Adipocyte (in vitro differentiated cells): Measurements from ENCODE around the gene GPR137C.

Experiments used
- DNase-seq: peaks from one replicate; pipeline ENCODE4 v3.0.0-alpha.2; 2015; ENCODE audit warnings: low read depth
- H3K27me3 ChIP-seq: replicated peaks from 2 replicates; pipeline ENCODE4 v1.7.0; 2013; ENCODE audit warnings: mild to moderate bottlenecking, low read length, moderate library complexity; ENCODE audit not compliant: control insufficient read depth, insufficient read depth
- H3K36me3 ChIP-seq: 2 replicates; pipeline ENCODE4 v1.7.0; 2013; ENCODE audit warnings: low read length, mild to moderate bottlenecking, moderate library complexity; ENCODE audit not compliant: control insufficient read depth, insufficient read depth, severe bottlenecking
- H3K4me1 ChIP-seq: 2 replicates; pipeline ENCODE4 v1.7.0; 2013; ENCODE audit warnings: mild to moderate bottlenecking, low read length, moderate library complexity; ENCODE audit not compliant: control insufficient read depth, insufficient read depth
- H3K4me3 ChIP-seq: 2 replicates; pipeline ENCODE4 v1.7.0; 2013; ENCODE audit warnings: mild to moderate bottlenecking, low read length, moderate library complexity
- H3K9ac ChIP-seq: 2 replicates; pipeline ENCODE4 v1.7.0; 2013; ENCODE audit warnings: mild to moderate bottlenecking, low read length, moderate library complexity
- H3K9me3 ChIP-seq: 2 replicates; pipeline ENCODE4 v1.7.0; 2013; ENCODE audit warnings: mild to moderate bottlenecking, low read length, moderate library complexity; ENCODE audit not compliant: control insufficient read depth

GPR137C gene

GRCh38 chr14:52618602-52619001, 66.0 kb downstream of the GPR137C start:
- Histone ChIP-seq H3K4me3 (no peak overlapping the region), H3K9me3 (no peaks in the 10 kb centered on the region), H3K4me1 (no peaks in the 10 kb centered on the region), H3K27me3 (no peaks in the 10 kb centered on the region), H3K9ac (no peak overlapping the region), H3K36me3 (no peaks in the 10 kb centered on the region)
- no peak for DNase-seq

GRCh38 chr14:52619687-52620086, 67.1 kb downstream of the GPR137C start:
- no peak overlapping the region for H3K4me3 ChIP-seq
- H3K36me3 ChIP-seq, result no peaks in the 10 kb centered on the region
- H3K9ac ChIP-seq, result no peak overlapping the region
- H3K27me3 ChIP-seq, result no peaks in the 10 kb centered on the region
- no peaks in the 10 kb centered on the region for H3K4me1 ChIP-seq
- no peak for DNase-seq
- no peaks in the 10 kb centered on the region for H3K9me3 ChIP-seq

GRCh38 chr14:52640137-52640536, 87.5 kb downstream of the GPR137C start:
- Histone ChIP-seq H3K4me3 (no peak overlapping the region), H3K9me3 (peaks cover 3% of the 10 kb centered on the region), H3K4me1 (no peaks in the 10 kb centered on the region), H3K27me3 (no peaks in the 10 kb centered on the region), H3K9ac (no peak overlapping the region), H3K36me3 (peaks cover 47% of the 10 kb centered on the region)
- DNase-seq, result no peak

GRCh38 chr14:52641745-52642144, 89.1 kb downstream of the GPR137C start:
- H3K4me3 ChIP-seq, result no peak overlapping the region
- no peaks in the 10 kb centered on the region for H3K27me3 ChIP-seq
- H3K9me3 ChIP-seq, result peaks cover 3% of the 10 kb centered on the region
- peaks cover 59% of the 10 kb centered on the region for H3K36me3 ChIP-seq
- H3K9ac ChIP-seq, result no peak overlapping the region
- no peaks in the 10 kb centered on the region for H3K4me1 ChIP-seq
- no peak for DNase-seq

- H3K4me3 ChIP-seq, result no peak overlapping the region
- H3K9me3 ChIP-seq, result no peaks in the 10 kb centered on the region
- no peak overlapping the region for H3K9ac ChIP-seq
- no peaks in the 10 kb centered on the region for H3K27me3 ChIP-seq
- H3K4me1 ChIP-seq, result no peaks in the 10 kb centered on the region
- peaks cover 78% of the 10 kb centered on the region for H3K36me3 ChIP-seq
- no peak for DNase-seq
Measured at GRCh38 chr14:52649511-52649910, 96.9 kb downstream of the GPR137C start.

- Histone ChIP-seq H3K9me3 (no peaks in the 10 kb centered on the region), H3K4me3 (no peak overlapping the region), H3K27me3 (no peaks in the 10 kb centered on the region), H3K9ac (no peak overlapping the region), H3K4me1 (no peaks in the 10 kb centered on the region), H3K36me3 (peaks cover 69% of the 10 kb centered on the region)
- DNase-seq, result no peak
Measured at GRCh38 chr14:52650774-52651173, 98.1 kb downstream of the GPR137C start.

GRCh38 chr14:52656905-52657304, 104.3 kb downstream of the GPR137C start:
- H3K9me3 ChIP-seq, result no peaks in the 10 kb centered on the region
- no peaks in the 10 kb centered on the region for H3K27me3 ChIP-seq
- H3K36me3 ChIP-seq, result peaks cover 44% of the 10 kb centered on the region
- H3K4me1 ChIP-seq, result no peaks in the 10 kb centered on the region
- no peak for DNase-seq
- H3K4me3 ChIP-seq, result no peak overlapping the region
- no peak overlapping the region for H3K9ac ChIP-seq

- DNase-seq, result no peak
- no peaks in the 10 kb centered on the region for H3K4me1 ChIP-seq
Measured at GRCh38 chr14:52660325-52660724, 107.7 kb downstream of the GPR137C start.

GRCh38 chr14:52660832-52661231, 108.2 kb downstream of the GPR137C start:
- Histone ChIP-seq H3K27me3 (no peaks in the 10 kb centered on the region), H3K4me1 (no peaks in the 10 kb centered on the region), H3K36me3 (peaks cover 43% of the 10 kb centered on the region), H3K9ac (no peak overlapping the region), H3K9me3 (no peaks in the 10 kb centered on the region), H3K4me3 (no peak overlapping the region)
- DNase-seq, result no peak

More at GRCh38 chr14:52660325-52660724, 107.7 kb downstream of the GPR137C start:
- Histone ChIP-seq H3K4me3 (no peak overlapping the region), H3K9ac (no peak overlapping the region), H3K9me3 (no peaks in the 10 kb centered on the region), H3K36me3 (peaks cover 40% of the 10 kb centered on the region), H3K27me3 (no peaks in the 10 kb centered on the region)

- no peaks in the 10 kb centered on the region for H3K9me3 ChIP-seq
- no peak for DNase-seq
- peaks cover 48% of the 10 kb centered on the region for H3K36me3 ChIP-seq
- H3K9ac ChIP-seq, result no peak overlapping the region
- H3K4me1 ChIP-seq, result no peaks in the 10 kb centered on the region
- no peak overlapping the region for H3K4me3 ChIP-seq
- no peaks in the 10 kb centered on the region for H3K27me3 ChIP-seq
Measured at GRCh38 chr14:52661314-52661713, 108.7 kb downstream of the GPR137C start.

GRCh38 chr14:52663850-52664249, 111.2 kb downstream of the GPR137C start:
- DNase-seq, result no peak
- no peaks in the 10 kb centered on the region for H3K9me3 ChIP-seq
- H3K4me1 ChIP-seq, result no peaks in the 10 kb centered on the region
- no peaks in the 10 kb centered on the region for H3K27me3 ChIP-seq
- H3K4me3 ChIP-seq, result no peak overlapping the region
- H3K9ac ChIP-seq, result no peak overlapping the region
- peaks cover 39% of the 10 kb centered on the region for H3K36me3 ChIP-seq

GRCh38 chr14:52678591-52678990, 126.0 kb downstream of the GPR137C start:
- DNase-seq, result no peak
- Histone ChIP-seq H3K9ac (no peak overlapping the region), H3K36me3 (peaks cover 47% of the 10 kb centered on the region), H3K4me1 (no peaks in the 10 kb centered on the region), H3K4me3 (no peak overlapping the region), H3K27me3 (no peaks in the 10 kb centered on the region), H3K9me3 (no peaks in the 10 kb centered on the region)
